NT2/D1 (cell line): Measurements from ENCODE around the gene COG8.

Experiments
- SUZ12 ChIP-seq: IDR thresholded peaks from 2 replicates; pipeline ENCODE4 v1.6.1; 2011; ENCODE audit not compliant: insufficient read length, insufficient read depth; ENCODE audit errors: extremely low read depth
- YY1 ChIP-seq: IDR thresholded peaks from 2 replicates; pipeline ENCODE4 v1.6.1; 2011; ENCODE audit not compliant: insufficient read length, insufficient read depth
- ZNF274 ChIP-seq: IDR thresholded peaks from 2 replicates; pipeline ENCODE4 v1.6.1; 2011; ENCODE audit warnings: mild to moderate bottlenecking, low read depth, low read length

GRCh38 chr16:69298261-69298660 is 41.1 kb downstream of the COG8 start:
- TF ChIP-seq YY1 (no peak), SUZ12 (no peak), ZNF274 (no peak)
